Smooth muscle cell (in vitro differentiated cells): ENCODE data around the gene EBI3. TPM values are rescaled to one million over a fixed set of nuclear protein-coding genes. Genes with fewer than 3 reads are reported as not detected.
"Not testable (repeated sequence)": the region's sequence is repeated elsewhere in the genome, so short reads cannot be mapped to it uniquely, and the experiment has no call there.

ENCODE experiments used
- DNase-seq: peaks from one replicate; lab custom pipeline; 2025; ENCODE audit not compliant: unreplicated experiment; lab: John Stamatoyannopoulos, UW
- H2AFZ ChIP-seq: fragments of 200-600 bp; sonication (generic); 2 replicates; pipeline ENCODE4 v1.6.0; 2016; ENCODE audit warnings: antibody characterized with exemption, low read depth, mild to moderate bottlenecking
- H3F3A ChIP-seq: fragments of 200-600 bp; sonication (generic); 2 replicates; pipeline ENCODE4 v1.6.0; 2017; ENCODE audit warnings: antibody characterized with exemption, low read depth
- H3K27ac ChIP-seq: fragments of 200-600 bp; sonication (generic); 2 replicates; pipeline ENCODE4 v1.5.1; 2016; ENCODE audit warnings: low read depth, mild to moderate bottlenecking
- H3K27me3 ChIP-seq: fragments of 200-600 bp; sonication (generic); 2 replicates; pipeline ENCODE4 v1.6.1; 2016; ENCODE audit warnings: low read depth, mild to moderate bottlenecking
- H3K36me3 ChIP-seq: fragments of 200-600 bp; sonication (generic); 2 replicates; pipeline ENCODE4 v1.5.1; 2016; ENCODE audit warnings: low read depth
- H3K4me1 ChIP-seq: fragments of 200-600 bp; sonication (generic); 2 replicates; pipeline ENCODE4 v1.5.1; 2016; ENCODE audit warnings: low read depth
- H3K4me2 ChIP-seq: fragments of 200-600 bp; sonication (generic); 2 replicates; pipeline ENCODE4 v1.6.0; 2016; ENCODE audit warnings: mild to moderate bottlenecking
- H3K4me3 ChIP-seq: fragments of 200-600 bp; sonication (generic); 2 replicates; pipeline ENCODE4 v1.5.1; 2016; ENCODE audit warnings: mild to moderate bottlenecking
- H3K79me2 ChIP-seq: fragments of 200-600 bp; sonication (generic); 2 replicates; pipeline ENCODE4 v1.6.0; 2016; ENCODE audit warnings: low read depth, mild to moderate bottlenecking
- H3K9ac ChIP-seq: fragments of 200-600 bp; sonication (generic); 2 replicates; pipeline ENCODE4 v1.6.0; 2016; ENCODE audit warnings: low read depth
- H3K9me3 ChIP-seq: fragments of 200-600 bp; sonication (generic); replicated peaks from 2 replicates; pipeline ENCODE4 v1.5.1; 2016; ENCODE audit warnings: low read depth
- H4K20me1 ChIP-seq: fragments of 200-600 bp; sonication (generic); 2 replicates; pipeline ENCODE4 v1.6.0; 2016; ENCODE audit warnings: low read depth
- CTCF ChIP-seq: fragments of 200-600 bp; sonication (generic); IDR thresholded peaks from 2 replicates; pipeline ENCODE4 v1.5.1; 2017; ENCODE audit warnings: borderline replicate concordance, mild to moderate bottlenecking, antibody characterized with exemption; ENCODE audit not compliant: insufficient read depth, poor library complexity, severe bottlenecking
- WGBS: methylation state at CpG from one replicate; pipeline ENCODE4 v1.1.7; 2016; ENCODE audit warnings: low lambda C conversion rate; 5-methylcytosine and 5-hydroxymethylcytosine counted together
- polyA plus RNA-seq: library from polyadenylated mRNA; unstranded; fragments of >200 nt; fragmentation: Nextera tagmentation; extraction: Ambion mirVana; gene quantifications from 2 replicates; pipeline ENCODE4 v1.2.1, GENCODE V29; 2016
- total RNA-seq: library from RNA; depleted of rRNA; stranded (reverse); fragments of >200 nt; gene quantifications from 2 replicates; pipeline ENCODE4 v1.2.3, GENCODE V29; 2014

EBI3 gene
- total and polyA plus RNA-seq, 2 experiments from 2014 or later = 0.40 to 3.9 TPM

- Histone ChIP-seq H3K4me1 (no peaks in the 10 kb centered on the region), H3K4me2 (no peak overlapping the region), H4K20me1 (no peaks in the 10 kb centered on the region), H2AFZ (no peak overlapping the region), H3K27ac (no peak overlapping the region), H3K9me3 (no peaks in the 10 kb centered on the region), H3K4me3 (no peak overlapping the region), H3F3A (no peaks in the 10 kb centered on the region), H3K9ac (no peak overlapping the region), H3K27me3 (no peaks in the 10 kb centered on the region), H3K79me2 (no peaks in the 10 kb centered on the region), H3K36me3 (no peaks in the 10 kb centered on the region)
- DNase-seq = no peak
- no peak for TF ChIP-seq CTCF
- WGBS = 88% methylated on average over 6 of the region's 6 CpGs
Observed at GRCh38 chr19:4216846-4217245, 12.5 kb upstream of the EBI3 start.

DNA sequence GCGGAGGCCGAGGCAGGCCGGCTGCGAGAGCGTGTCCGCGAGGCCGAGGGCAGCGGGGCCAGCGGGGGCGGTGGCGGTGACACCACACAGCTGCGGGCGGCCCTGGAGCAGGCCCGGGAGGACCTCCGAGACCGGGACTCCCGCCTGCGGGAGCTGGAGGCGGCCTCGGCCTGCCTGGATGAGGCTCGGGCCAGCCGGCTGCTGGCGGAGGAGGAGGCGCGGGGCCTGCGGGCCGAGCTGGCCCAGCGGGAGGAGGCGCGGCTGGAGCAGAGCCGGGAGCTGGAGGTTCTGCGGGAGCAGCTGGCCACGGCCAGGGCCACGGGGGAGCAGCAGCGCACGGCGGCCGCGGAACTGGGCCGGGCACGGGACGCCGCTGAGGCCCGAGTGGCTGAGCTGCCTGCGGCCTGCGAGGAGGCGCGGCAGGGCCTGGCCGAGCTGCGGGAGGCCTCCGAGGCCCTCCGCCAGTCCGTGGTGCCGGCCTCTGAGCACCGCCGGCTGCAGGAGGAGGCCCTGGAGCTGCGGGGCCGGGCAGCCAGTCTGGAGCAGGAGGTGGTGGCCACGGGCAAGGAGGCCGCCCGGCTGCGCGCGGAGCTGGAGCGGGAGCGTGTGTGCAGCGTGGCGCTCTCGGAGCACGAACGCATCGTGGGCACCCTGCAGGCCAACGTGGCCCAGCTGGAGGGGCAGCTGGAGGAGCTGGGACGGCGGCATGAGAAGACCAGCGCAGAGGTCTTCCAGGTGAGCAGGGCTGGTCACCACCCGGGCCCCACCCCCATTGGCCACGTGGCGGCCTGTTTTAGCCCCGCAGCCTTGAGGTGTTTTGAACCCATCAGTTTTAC is 11.7 kb upstream of the EBI3 start:
- Histone ChIP-seq H3K36me3 (no peaks in the 10 kb centered on the region), H3K27ac (no peak overlapping the region), H3K9me3 (no peaks in the 10 kb centered on the region), H3K27me3 (no peaks in the 10 kb centered on the region), H3K4me3 (no peak overlapping the region), H4K20me1 (no peaks in the 10 kb centered on the region), H3K4me1 (no peaks in the 10 kb centered on the region), H3F3A (no peaks in the 10 kb centered on the region), H2AFZ (no peak overlapping the region), H3K9ac (no peak overlapping the region), H3K79me2 (no peaks in the 10 kb centered on the region), H3K4me2 (no peak overlapping the region)
- 97% methylated on average over 71 of the region's 81 CpGs for WGBS
- TF ChIP-seq CTCF = no peak
- DNase-seq = no peak

GRCh38 chr19:4218523-4218922 is 10.8 kb upstream of the EBI3 start:
- H4K20me1 ChIP-seq, H3F3A ChIP-seq, H3K36me3 ChIP-seq, H3K79me2 ChIP-seq, H2AFZ ChIP-seq, H3K4me2 ChIP-seq, H3K9ac ChIP-seq, H3K9me3 ChIP-seq, DNase-seq, H3K4me1 ChIP-seq, H3K4me3 ChIP-seq, H3K27ac ChIP-seq, H3K27me3 ChIP-seq: not testable (repeated sequence)
- WGBS = 100% methylated on average over 1 of the region's 1 CpG

- Histone ChIP-seq H3K4me1 (no peaks in the 10 kb centered on the region), H3K27ac (no peak overlapping the region), H3F3A (no peaks in the 10 kb centered on the region), H2AFZ (no peak overlapping the region), H3K9me3 (no peaks in the 10 kb centered on the region), H3K4me3 (no peak overlapping the region), H4K20me1 (no peaks in the 10 kb centered on the region), H3K4me2 (no peak overlapping the region), H3K27me3 (no peaks in the 10 kb centered on the region), H3K79me2 (no peaks in the 10 kb centered on the region), H3K36me3 (no peaks in the 10 kb centered on the region), H3K9ac (no peak overlapping the region)
- TF ChIP-seq CTCF = no peak
- 97% methylated on average over 7 of the region's 7 CpGs for WGBS
- no peak for DNase-seq
Observed at GRCh38 chr19:4220188-4220587, 9.1 kb upstream of the EBI3 start.
